GM19328 (cell line): Measurements from ENCODE around the gene PAX5.

Experiments
- ATAC-seq: cut with Tn5 transposase; IDR thresholded peaks from one replicate; pipeline ENCODE4 v1.9.1; 2021; ENCODE audit warnings: mild to moderate bottlenecking, moderate library complexity; ENCODE audit not compliant: unreplicated experiment

Gene PAX5

DNA sequence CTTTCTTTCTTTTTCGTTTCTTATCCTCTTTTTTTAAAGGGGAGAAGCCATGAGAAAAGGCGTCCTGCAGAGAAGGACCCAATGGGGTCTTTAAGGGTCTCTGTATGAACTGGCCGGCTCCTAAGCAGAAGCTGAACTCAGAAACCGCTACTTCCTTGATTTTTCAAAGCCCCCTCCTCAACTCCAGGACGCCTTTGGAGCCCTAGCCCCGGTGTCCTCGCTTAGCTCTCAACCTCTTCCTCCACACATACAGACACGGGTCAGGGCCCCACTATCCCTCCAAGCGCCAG is 8.3 kb downstream of the PAX5 start:
- ATAC-seq: no peak

DNA sequence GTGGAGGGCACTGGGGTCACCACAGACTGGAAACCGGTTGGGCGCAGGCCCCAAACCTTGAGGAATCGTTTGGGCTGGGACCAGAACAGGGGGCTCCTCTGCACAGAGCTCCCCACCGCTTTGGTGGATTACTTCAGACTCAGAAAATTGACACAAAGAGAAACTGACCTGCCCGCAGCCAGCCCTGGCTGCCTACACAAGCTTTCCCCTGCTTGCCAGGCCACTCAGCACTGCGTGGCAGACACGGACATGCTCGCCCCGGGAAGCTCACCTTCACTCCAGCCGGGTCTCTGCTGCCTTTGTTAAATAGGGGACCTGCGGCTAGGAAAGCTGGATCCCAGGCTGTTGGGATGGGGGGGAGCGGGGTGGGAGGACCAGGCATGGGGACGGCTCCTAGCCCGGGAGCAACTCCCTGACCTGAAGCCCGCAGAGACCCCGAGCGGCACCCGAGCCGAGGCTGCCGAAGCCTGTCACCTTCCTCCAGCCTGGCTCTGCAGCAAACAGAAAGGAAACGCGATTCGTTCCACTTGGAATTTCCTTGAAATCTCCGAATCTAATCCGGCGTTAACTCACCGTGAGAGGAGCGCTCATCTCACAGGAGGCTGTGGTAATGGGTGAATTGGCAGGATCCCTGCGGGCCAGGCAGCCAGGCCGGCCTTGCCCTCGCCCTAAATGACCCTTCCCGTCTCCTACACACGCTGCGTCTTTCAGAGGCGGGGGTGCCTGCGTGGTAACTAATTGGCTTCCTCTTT is 8.8 kb downstream of the PAX5 start:
- no peak for ATAC-seq

DNA sequence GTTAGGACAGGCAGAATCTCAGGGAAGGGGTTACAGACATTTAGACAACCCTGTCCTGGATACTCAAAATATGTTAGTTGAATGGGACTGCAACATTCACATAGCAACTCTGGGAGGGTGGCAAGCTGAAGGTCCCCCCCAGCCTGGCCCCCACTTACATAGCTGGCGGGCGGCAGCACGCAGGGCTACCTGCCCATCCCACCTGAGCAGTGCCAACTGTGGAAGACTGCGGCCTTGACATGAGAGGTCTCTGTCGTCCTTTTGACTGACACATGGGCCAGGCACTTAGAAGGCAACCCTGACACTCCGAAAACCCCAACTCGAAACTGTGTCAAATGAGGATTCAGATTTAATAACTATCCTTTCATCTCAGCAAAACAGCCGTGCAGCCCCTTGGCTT is 16.5 kb downstream of the PAX5 start:
- no peak for ATAC-seq

- no peak for ATAC-seq
Observed at GRCh38 chr9:37011530-37011929, 22.5 kb downstream of the PAX5 start.

DNA sequence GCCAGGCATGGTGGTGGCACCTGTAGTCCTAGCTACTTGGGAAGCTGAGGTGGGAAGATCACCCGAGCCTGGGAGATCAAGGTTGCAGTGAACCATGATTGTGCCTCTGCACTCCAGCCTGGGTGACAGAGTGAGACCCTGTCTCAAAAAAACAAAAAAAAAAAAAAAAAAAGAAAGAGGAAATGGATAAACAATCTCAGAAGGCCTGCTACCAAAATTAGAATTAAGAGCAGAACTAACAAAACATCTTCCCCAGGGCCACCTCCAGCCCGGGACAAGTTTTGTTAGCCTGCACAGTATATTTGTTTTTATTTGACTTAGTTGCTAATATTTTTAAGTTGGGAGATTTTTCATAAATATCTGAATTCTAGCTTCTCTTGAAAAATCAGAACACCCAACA is 23.1 kb downstream of the PAX5 start:
- ATAC-seq: no peak

DNA sequence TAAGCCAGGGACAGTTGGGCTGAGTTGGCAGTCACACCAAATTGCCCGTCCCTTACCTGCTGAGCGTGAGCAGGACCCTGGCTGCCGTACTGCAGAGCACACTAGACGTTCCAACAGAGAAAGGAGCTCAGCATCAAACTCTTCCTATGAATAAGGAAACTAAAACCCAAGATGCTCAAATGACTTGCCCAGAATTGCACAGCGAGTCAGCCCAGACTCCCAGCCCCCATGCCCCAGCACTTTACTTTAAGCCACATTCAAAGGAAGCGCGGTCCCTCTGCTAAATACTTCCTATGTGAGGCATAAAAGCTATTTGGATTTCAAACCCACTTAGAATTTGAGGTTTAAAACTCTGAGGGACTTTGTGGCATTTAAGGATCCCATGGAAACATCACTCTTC is 23.9 kb downstream of the PAX5 start:
- no peak for ATAC-seq

DNA sequence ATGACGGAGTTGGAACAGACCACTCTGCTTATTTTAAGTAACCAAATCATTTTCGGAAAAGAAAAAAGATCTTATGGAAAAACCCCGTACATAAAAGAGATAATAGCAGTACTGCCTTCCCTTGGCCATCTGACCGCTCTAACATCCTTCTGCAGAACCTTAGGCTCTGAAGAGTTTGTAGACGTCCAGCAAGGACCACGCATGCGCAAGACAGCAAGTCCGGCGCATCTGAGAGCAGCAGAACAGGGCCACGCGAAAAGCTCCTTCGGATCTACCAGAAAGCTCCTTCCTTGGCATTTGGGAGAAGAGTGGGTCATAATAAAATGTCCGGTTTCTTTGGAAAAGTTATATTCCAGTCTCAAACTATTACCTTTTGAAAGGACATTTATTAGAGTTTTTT is 26.8 kb downstream of the PAX5 start:
- ATAC-seq: no peak

- ATAC-seq: no peak
Observed at GRCh38 chr9:37005517-37006140, 28.4 kb downstream of the PAX5 start.

DNA sequence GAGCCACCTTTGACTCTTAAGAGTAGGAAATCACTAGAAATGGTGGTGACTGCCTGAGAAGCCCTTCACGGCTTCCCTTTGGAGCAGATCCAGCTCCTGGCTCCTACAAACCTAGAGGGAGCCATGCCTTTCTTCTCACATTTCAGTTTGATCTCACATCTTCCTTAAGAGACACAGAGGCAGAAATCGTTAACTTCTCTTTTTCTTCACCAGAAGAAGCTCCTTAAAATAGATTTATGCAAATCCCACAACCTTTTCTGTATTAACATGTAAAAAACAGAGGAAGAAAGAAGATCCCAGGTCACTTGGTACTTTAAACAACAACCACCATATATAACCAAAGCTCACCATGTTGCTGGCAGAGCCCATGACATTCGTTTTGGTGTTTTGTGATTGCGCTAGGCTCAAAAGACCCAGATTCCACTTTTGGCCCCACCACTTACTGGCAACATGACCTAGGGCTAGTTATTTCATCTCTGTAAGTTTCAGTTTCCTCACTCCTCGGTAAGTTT is 29.6 kb downstream of the PAX5 start:
- ATAC-seq: peak; percentile 27

GRCh38 chr9:37002413-37003217 is 31.5 kb downstream of the PAX5 start:
- no peak for ATAC-seq

GRCh38 chr9:37002036-37002412 is 32.0 kb downstream of the PAX5 start:
- ATAC-seq: no peak

DNA sequence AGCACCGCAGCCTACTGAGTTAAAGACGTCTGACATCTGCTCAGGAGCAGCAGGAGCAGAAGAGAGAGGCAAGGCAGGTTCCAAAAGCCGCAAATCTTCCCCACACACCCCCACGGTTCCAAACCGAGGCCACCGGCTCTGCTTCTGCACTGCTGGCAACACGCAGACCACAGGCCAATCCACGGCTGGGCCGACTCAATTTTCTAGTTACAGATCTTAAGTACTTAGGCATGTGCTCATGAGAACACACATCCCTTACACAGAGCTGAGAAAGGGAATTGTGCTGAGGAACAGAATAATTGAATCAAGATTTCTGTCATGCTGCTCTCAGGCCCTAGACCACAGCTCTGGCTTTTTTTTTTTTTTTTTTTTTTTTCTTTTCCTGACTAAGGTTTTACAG is 32.6 kb downstream of the PAX5 start:
- no peak for ATAC-seq

DNA sequence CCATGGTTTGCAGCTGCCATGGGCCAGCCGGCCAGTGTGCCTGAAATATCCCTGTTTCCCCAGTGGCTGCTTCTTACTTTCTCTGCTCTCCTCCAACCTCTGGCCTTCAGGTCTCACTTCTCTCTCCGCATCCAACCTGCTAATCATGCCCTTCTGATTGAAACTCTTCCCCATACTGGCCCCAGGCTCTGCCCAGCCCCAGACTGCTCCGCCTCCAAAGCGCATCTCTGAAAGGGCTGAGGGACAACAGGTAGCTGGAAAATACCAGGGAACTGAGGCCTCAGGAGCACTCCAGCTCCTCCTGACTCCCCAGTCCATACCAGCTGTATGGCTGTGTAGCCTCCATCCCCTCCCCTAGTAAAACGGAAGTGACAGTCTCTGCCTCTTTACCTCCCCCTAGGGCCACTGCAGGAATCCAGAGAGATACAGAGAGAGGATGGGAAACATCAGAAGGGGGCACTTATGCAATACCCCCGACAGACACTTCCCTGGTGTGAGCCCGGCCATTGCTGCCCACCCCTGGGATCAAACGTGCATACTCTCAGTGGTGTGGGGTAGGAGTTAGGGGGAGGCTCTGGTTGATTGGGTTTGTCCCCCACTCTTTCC is 34.2 kb downstream of the PAX5 start:
- ATAC-seq: no peak

DNA sequence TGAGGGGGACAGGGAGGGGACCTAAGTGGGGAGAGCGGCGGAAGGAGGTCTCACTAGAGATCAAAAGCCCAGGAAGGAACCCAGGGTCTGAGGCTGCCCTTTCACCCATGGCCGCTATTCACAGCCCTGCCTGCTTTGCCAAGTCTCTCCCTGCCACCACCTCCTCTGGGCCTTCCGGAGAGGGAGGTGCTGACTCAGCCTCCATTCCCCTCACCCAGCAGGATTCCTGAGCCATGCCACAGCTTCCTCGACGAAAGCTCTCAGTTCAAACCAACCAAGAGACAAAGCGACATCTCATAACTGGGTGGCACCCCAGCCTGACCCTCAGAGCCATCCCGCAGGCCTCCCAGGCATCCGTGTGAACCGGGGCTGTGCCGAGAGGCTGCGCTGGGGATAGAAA is 36.7 kb downstream of the PAX5 start:
- ATAC-seq: no peak

- no peak for ATAC-seq
Observed at GRCh38 chr9:36996706-36997086, 37.4 kb downstream of the PAX5 start.

GRCh38 chr9:36995927-36996705 is 38.0 kb downstream of the PAX5 start:
- no peak for ATAC-seq

GRCh38 chr9:36993933-36994764 is 39.9 kb downstream of the PAX5 start:
- peak; percentile 50 for ATAC-seq

GRCh38 chr9:36992501-36993316 is 41.4 kb downstream of the PAX5 start:
- ATAC-seq: no peak

GRCh38 chr9:36991516-36992134 is 42.4 kb downstream of the PAX5 start:
- no peak for ATAC-seq
